ENCODE data around the gene SPRED2.

Gene SPRED2

DNA sequence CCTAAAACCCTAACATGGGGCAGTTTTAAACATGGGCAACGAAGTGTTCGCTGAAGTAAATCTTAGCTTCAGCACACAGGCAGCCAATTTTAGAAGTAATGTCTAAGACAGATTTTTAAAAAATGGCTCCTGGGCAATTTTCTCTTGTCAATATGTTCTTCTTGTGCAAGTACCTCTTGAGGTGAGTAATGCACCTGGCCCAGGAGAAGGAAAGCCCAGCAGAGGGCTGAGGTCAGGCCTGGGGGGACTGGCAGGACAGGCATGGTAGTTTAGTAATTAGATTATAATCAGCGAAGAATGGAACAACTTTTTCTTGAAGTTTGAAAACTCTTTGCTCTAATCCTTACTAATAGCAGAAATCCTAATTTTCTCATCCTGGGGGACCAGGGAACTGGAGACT lies 77.6 kb downstream of the SPRED2 start:
- Histone ChIP-seq H3K36me3 (ENCODE audit: control insufficient read depth, insufficient read depth, low read length) (no peaks in the 10 kb centered on the region), H3K27me3 (ENCODE audit: control insufficient read depth, insufficient read depth, low read length) (no peaks in the 10 kb centered on the region), H3K4me2 (ENCODE audit: low read length) (no peak overlapping the region), H3K9ac (no peak overlapping the region), H3K9me3 (ENCODE audit: control insufficient read depth, low read length) (no peaks in the 10 kb centered on the region), H3K4me1 (peaks cover 10% of the 10 kb centered on the region), H3K4me3 (ENCODE audit: low read depth, low read length) (no peak overlapping the region), H2AFZ (no peak overlapping the region), H3K79me2 (peaks cover 45% of the 10 kb centered on the region), H3K27ac (no peak overlapping the region)
- TF ChIP-seq, protein P1, sequence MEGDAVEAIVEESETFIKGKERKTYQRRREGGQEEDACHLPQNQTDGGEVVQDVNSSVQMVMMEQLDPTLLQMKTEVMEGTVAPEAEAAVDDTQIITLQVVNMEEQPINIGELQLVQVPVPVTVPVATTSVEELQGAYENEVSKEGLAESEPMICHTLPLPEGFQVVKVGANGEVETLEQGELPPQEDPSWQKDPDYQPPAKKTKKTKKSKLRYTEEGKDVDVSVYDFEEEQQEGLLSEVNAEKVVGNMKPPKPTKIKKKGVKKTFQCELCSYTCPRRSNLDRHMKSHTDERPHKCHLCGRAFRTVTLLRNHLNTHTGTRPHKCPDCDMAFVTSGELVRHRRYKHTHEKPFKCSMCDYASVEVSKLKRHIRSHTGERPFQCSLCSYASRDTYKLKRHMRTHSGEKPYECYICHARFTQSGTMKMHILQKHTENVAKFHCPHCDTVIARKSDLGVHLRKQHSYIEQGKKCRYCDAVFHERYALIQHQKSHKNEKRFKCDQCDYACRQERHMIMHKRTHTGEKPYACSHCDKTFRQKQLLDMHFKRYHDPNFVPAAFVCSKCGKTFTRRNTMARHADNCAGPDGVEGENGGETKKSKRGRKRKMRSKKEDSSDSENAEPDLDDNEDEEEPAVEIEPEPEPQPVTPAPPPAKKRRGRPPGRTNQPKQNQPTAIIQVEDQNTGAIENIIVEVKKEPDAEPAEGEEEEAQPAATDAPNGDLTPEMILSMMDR (IDR thresholded peaks at IDR 0.05) = no peak

DNA sequence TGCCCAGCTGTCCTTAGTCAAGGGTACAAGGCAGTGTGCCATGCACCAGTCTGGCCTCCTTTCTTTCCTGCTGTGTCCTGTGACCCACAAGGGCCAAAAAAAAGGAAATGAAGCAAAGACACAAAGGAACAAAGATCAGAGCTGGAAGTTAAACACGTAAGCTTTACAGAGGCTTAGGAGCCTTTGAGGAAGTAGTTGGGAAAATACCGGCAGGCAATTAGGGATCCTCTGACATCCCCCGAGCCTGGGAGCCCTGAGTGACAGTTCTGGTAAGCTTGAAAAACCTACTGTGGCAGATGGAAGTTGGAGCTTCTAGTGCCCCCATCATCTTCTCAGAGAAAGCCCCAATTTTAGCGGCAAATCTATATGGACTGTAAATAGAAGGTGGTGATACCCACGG lies 78.5 kb downstream of the SPRED2 start:
- no peaks in the 10 kb centered on the region for H3K9me3 ChIP-seq (ENCODE audit: control insufficient read depth, low read length)
- no peak overlapping the region for H3K4me2 ChIP-seq (ENCODE audit: low read length)
- no peaks in the 10 kb centered on the region for H3K27me3 ChIP-seq (ENCODE audit: control insufficient read depth, insufficient read depth, low read length)
- peaks cover 39% of the 10 kb centered on the region for H3K79me2 ChIP-seq
- H2AFZ ChIP-seq = no peak overlapping the region
- H3K4me3 ChIP-seq (ENCODE audit: low read depth, low read length) = no peak overlapping the region
- TF ChIP-seq, protein P1 (IDR thresholded peaks at IDR 0.05) = no peak
- H3K9ac ChIP-seq = no peak overlapping the region
- H3K4me1 ChIP-seq = peaks cover 10% of the 10 kb centered on the region
- H3K36me3 ChIP-seq (ENCODE audit: control insufficient read depth, insufficient read depth, low read length) = no peaks in the 10 kb centered on the region
- H3K27ac ChIP-seq = no peak overlapping the region

DNA sequence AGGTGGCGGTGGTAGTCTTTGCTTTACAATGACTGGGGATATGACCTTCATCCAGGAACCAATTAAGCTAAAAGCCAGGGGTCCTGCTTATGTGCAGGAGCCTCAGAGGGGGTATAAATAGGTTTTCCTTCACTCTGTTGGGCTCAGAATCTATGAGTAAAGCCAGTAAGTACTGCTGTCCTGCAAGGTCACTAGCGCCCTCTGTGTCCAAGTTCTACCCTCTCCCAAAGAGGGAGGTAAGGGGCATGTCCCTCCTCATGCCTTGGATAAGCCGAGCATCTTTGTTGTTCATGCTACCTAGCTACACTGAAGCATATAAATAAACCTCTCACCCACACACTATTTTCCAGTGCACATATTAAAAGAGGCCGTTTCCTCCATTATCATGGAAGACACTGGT lies 79.4 kb downstream of the SPRED2 start:
- H3K4me3 ChIP-seq (ENCODE audit: low read depth, low read length) = no peak overlapping the region
- peaks cover 47% of the 10 kb centered on the region for H3K79me2 ChIP-seq
- TF ChIP-seq, protein P1 (IDR thresholded peaks at IDR 0.05) = no peak
- no peak overlapping the region for H3K27ac ChIP-seq
- H3K9ac ChIP-seq = no peak overlapping the region
- H3K4me1 ChIP-seq = peaks cover 10% of the 10 kb centered on the region
- no peaks in the 10 kb centered on the region for H3K27me3 ChIP-seq (ENCODE audit: control insufficient read depth, insufficient read depth, low read length)
- H2AFZ ChIP-seq = no peak overlapping the region
- H3K9me3 ChIP-seq (ENCODE audit: control insufficient read depth, low read length) = no peaks in the 10 kb centered on the region
- H3K4me2 ChIP-seq (ENCODE audit: low read length) = no peak overlapping the region
- H3K36me3 ChIP-seq (ENCODE audit: control insufficient read depth, insufficient read depth, low read length) = no peaks in the 10 kb centered on the region

DNA sequence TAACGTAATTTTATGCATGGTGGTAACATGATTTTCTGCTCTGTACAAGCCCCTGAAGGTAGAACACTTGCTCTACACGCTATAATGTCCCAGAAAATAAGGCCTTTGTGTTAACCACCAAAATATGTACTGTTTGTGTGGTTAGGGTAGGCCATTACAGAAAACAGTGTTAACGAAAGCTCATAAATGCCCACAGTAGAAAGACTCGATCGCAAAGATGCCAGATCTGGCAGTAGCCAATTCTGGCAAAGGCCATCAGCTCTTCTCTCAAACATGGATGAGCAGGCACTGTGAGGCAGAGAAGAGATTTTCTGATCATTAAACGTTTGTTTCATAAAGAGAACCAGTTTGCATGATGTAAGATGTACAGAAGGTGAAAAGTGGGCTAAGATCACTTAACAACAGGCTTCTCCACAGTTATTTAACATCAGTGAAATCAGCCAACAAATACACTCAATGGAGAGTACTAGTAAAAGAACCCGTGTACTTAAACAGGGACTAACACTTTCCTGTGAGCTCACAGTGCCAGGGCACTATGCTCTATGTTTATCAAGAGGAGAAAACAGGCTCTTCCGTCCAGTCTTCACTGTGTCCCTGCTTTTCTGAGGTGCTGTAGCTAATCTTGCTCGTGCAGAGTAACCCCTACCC lies 80.3 kb downstream of the SPRED2 start:
- no peaks in the 10 kb centered on the region for H3K27me3 ChIP-seq (ENCODE audit: control insufficient read depth, insufficient read depth, low read length)
- peaks cover 6% of the 10 kb centered on the region for H3K4me1 ChIP-seq

More for the DNA sequence above, 80.3 kb downstream of the SPRED2 start:
- Histone ChIP-seq H3K4me3 (ENCODE audit: low read depth, low read length) (no peak overlapping the region), H3K9me3 (ENCODE audit: control insufficient read depth, low read length) (no peaks in the 10 kb centered on the region), H3K4me2 (ENCODE audit: low read length) (no peak overlapping the region), H2AFZ (no peak overlapping the region), H3K27ac (no peak overlapping the region), H3K36me3 (ENCODE audit: control insufficient read depth, insufficient read depth, low read length) (no peaks in the 10 kb centered on the region), H3K9ac (no peak overlapping the region), H3K79me2 (peaks cover 52% of the 10 kb centered on the region)
- TF ChIP-seq, protein P1 (IDR thresholded peaks at IDR 0.05) = no peak

All from parathyroid adenoma (tissue), 2 donors.